NCI-H2196 treated with DMSO at 0.1 percent for 48 hours (cell line): ENCODE data around the gene CLC.
"Not testable (repeated sequence)": the region's sequence is repeated elsewhere in the genome, so short reads cannot be mapped to it uniquely, and the experiment has no call there.

Experiments used
- DNase-seq: peaks from one replicate; lab custom pipeline; 2025; ENCODE audit not compliant: unreplicated experiment; lab: John Stamatoyannopoulos, UW

Gene CLC

DNA sequence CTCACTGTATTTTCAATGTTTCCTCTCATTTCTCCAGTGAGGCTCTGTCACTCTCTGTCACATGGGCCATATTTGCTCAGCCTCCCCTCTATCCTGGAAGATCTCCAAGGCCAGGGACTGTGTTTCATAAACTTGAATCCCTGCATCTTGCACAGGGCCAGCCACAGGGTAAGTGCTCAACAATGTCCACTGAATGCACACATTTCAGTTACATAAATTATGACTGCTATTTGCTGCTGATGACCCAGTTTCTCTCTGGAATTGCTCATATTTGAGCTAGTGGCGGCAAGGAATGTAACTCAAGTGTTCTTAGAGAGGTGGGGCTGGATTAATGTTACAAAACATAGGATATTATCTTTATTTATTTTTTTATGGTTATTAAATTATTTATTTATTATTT, 6.1 kb downstream of the CLC start:
- DNase-seq: no peak

DNA sequence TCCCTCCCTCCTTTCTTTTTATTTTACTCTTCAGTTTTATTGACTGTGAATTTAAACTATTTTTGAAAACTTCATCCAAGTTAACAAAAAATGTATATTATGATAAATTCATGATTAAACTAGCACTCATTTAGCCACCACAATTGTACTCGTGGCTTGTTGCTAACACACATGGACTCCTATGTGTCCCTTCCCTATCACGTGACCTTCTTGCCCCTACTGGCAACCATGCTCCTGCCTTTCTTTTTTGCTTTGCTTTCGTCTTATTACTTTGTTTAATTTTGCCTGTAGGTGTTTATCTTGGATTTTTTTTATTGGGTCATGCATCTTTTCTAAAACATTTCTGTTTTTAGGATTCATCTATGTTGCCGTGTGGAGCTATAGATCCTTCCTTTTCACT, 8.2 kb downstream of the CLC start:
- no peak for DNase-seq

DNA sequence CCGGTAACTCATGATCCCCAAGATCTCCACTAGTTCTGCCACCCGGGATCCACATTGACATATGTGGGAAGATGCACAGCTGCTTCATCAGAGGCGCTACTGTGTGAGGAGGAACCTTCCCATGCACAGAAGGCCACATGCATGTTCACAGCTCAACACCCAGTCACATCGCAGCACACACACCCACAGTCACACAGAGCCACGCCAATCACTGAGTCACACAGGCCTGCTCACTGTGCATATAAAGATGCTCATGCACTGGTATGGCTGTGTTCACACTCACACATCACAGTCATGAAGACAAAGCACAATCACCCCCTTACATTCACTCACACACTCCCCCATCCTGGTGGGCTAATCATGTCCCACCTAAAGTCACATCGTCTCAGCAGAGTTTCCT, 9.8 kb downstream of the CLC start:
- DNase-seq: no peak

DNA sequence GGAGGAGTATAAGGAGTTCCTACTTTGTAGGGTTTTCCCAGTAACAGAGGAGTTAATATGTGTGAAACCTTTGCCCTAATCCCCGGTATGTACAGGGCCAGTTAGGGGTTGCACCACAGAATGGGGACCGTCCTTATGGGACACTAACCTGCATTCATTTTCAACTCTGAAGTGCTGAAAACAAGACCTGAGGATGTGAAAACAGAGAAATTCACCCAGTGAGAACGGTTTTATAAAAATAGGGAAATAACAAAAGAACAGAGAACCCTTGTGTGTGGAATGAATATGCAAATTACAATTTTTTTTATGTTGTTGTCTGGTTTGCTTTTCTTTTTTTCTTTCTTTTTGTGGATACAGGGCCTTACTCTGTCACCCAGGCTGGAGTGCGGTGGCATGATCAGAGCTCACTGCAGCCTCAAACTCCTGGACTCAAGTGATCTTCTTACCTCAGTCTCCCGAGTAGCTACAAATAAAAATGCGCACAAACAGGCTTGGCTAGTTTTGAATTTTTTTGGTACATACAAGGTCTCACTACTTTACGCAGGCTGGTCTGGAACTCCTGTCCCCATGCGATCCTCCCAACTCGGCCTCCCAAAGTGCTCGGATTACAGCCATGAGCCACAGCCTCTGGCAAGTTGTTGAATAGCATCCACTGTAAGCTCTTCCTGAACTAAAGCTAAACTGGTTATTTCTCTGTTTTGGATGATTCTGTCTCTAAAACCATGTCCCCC, 10.6 kb downstream of the CLC start:
- DNase-seq: no peak

DNA sequence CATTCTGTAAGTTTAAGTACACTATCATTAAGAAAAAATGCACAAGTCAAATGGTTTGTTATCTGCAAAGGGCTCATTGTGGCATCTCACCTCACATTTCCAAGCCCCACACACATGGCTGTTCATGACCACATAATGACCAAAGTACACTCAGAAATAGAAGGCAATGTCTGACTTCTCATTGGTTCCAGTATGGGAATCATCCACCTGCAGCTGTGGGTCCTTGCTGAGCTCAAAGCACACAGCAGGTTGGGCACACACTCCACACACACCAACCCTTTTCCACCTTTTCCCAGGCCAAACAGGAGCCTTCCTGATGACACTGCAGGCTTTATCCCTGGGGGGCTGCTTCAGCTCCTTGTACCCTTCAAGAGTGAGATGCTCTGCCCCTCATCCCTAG, 11.8 kb downstream of the CLC start:
- DNase-seq: no peak

DNA sequence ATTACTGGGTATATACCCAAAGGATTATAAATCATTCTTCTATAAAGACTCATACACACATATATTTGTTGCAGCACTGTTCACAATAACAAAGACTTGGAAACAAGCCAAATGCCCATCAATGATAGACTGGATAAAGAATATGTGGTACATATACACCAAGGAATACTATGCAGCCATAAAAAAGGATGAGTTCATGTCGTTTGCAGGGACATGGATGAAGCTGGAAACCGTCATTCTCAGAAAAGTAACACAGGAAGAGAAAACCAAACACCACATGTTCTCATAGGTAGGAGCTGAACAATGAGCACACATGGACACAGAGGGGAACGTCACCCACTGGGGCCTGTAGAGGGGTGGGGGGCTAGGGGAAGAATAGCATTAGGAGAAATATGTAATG, 17.7 kb downstream of the CLC start:
- DNase-seq: not testable (repeated sequence)

DNA sequence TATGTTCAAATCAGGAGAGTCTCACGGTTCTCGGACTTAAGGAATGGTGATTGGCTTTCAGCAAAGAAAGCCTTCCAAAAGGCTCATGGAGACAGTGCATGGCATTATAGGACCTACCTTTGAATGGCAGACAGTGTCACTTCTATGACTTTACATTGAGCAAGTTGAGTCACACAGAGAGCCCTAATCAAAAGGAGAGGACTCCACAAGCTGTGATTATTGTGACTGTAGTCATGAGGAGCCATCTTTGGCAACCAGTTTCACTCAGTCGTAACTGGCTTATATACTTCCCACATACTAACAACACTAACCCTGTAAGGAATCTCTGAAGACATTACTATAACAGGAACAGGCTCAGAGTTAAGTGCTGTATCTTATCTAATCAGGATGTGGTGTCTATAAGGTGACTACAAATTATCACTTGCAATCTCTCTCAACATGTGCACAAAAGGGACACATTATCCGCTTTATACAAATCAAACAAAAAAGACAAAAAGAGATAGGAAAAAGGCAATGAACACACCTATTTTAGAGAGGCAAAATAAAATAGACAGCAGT, 27.4 kb downstream of the CLC start:
- no peak for DNase-seq

DNA sequence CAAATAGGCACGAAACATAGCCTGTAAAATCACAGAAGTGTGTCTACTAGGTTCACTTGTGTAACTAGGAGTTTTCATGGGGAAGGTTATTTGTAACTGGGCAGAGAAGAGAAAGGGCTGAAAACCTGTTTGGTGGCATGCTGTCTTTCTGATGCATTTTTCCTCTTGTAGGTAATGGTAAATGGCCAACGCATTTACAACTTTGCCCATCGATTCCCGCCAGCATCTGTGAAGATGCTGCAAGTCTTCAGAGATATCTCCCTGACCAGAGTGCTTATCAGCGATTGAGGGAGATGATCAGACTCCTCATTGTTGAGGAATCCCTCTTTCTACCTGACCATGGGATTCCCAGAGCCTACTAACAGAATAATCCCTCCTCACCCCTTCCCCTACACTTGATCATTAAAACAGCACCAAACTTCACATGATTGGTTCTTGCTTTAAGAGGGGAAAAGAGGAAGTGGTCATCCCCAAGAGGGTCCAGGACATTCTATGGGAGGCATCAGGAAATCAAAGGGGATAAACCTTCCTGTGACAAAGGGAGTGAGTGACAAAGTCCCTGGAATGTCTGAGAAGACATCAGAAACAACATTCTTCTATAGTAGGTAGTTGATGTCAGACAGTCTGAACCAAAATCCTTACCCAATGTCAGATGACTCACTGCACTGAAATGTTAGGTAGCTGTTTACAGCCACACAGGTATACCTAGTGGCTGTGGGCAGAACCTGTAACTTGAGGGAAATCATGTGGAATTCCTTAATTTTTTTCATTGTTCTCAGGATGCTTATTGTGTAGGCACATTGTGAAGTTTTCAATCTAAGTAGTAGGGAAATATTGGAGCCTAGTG, 28.6 kb downstream of the CLC start:
- DNase-seq: no peak

DNA sequence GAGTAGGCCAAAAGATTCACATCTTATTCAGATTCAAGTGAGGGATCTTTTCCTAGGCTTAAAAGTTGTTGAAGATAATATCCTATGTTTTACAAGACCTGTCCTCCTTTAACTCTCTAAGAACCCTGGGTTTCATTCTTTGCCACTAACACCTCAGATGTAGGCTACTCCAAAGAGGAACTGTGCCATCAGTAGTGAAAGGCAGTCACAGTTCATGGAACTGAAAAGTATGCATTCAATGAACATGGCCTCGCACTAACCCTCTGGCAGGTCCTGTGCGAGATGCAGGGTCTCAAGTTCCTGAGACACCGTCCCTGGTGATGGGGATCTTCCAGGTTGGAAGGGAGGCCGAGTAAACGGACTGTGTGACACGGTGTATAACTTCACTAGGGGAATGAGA, 29.2 kb downstream of the CLC start:
- no peak for DNase-seq

DNA sequence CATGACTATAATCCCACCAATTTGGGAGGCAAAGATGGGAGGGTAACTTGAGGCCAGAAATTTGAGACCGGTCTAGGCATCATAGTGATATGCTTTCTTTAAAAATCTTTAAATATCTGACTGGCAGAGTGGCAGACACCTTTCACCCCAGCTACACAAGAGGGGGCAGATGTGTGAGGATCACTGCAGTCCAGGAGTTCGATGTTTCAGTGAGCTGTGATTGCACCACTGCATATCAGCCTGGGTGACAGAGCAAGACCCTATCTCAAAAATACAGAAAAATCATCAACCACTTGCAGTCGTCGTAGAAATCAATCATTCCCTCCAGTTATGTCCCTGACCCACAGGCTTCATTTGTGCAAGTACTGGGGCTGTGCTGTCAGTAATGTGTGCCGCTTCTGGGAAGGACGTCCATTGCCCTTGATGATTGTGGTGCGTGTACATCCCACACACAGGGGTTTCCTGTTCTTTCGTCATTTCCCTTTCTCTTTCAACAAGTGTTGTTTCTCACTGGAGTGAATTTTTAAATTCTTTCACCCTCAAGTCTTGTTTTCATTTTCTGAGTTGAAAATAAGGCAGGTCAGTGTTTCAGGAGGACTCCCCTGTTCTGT, 32.1 kb downstream of the CLC start:
- no peak for DNase-seq

DNA sequence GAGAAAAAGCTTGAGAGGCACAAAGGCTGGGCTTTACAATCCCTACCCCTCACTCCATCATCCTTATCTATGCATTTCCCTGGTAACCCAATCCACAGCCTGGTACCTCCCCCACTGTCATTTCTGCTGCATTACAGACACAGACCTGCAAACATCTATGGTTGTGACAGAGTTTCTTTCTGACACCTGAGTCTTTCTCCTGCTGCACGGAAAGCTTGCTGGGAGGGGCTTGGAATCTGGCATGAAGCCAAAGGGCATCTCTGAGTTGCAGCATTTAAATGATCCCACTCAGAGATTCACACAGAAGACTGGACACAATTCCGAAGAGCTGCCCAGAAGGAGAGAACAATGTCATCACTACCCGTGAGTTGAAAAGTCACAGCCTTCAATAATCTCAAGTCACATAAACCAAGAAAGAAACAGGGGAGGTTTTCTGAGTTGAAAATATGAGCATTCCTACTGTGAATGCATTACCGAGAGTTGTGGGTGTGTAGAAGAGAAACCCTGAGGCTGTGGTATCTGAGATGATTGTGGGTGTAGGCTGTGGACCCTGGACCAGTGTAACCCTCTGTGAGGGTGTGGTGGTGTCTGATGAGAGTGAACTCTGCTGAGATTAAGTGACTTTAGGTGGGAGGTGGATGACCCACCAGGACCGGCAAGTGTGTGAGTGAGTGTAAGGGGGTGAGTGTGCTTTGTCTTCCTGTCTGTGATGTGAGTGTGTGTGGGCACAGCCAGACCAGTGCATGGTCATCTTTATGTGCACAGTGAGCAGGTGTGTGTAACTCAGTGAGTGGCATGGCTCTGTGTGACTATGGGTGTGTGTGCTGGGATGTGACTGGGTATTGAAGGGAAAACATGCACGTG, 33.4 kb downstream of the CLC start, which contains the start of gene LGALS14:
TSS of gene LGALS14 (plus strand) at position 301 of the 864 bp plus-strand sequence. CDS start at position 349, 48 bp downstream.
- no peak for DNase-seq

DNA sequence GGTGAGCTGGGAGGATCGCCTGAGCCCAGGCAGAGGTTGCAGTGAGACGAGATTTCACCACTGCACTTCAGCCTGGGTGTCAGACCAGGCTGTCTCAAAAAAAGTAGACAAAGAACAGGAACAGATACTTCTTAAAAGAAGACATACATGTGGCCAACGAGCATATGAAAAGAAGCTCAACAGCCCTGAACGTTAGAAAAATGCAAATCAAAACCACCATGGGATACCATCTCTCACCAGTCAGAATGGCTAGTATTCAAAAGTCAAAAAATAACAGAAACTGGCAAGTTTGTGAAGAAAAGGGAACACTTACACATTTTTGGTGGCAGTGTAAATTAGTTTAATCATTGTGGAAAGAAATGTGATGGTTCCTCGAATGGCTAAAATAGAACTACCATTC, 36.5 kb downstream of the CLC start:
- no peak for DNase-seq

DNA sequence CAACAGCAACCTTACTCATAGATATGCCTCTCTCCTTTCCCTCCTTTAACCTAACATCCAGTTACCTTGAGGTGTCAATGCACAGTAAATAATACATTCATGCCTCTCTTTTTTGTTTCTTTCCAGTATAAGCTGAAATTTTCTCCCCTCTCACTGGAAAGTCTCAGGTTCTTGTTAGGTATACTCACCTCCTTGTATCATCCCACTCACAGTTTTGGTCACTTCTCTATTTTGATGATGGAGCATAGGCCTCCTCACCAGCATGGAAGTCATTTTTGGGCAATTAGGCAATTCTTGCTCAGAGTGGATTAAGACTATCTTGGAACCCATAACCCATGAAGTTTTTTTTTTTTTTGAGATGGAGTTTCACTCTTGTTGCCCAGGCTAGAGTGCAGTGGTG, 39.3 kb downstream of the CLC start:
- no peak for DNase-seq

DNA sequence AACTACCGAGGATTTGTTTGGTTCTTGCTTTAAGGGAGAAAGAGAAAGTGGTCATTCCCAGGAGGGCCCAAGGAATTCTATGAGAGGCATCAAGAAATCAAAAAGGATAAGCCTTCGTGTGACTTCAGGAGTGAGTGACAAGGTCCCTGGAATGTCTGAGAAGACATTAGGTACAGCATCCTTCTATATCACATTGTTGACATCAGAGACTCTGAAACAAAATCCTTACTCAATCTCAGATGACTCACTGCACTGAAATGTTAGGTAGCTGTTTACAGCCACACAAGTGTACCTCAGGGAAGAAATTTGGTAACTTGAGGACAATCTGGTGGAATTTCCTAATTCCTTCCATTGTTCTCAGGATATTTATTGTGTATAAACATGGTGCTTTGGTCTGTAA, 41.4 kb downstream of the CLC start:
- no peak for DNase-seq

DNA sequence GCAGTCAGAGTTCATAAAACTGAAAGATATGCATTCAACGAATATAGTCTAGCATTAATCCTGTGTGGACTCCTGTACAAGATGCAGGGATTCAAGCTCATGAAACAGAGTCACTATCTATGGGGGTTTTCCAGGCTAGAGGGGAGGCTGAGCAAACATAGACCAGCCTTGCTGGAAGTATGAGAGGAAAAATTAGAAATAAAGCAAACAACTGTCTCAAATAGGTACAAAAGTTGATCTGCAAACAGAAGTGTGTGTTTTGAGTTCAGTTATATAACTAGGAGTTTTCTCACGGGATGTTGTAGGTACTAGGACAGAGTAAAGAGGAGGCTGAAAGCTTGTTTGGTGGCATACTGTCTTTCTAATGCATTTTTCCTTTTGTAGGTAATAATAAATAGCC, 42.1 kb downstream of the CLC start:
- no peak for DNase-seq

DNA sequence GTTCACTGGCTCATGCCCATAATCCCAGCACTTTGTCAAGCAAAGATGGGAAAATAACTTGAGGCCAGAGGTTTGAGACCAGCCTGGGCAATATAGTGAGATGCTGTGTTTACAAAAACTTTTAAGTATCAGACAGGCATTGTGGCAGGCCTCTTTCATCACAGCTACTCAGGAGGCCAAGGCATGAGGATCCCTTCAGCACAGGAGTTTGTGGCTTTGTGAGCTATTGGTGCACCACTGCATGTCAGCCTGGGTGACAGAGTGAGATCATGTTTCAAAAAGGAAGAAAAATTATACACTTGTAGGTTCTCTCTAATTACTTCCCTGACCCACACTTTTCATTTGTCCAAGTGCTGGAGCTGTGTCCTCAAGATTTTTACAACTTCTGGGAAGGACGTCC, 45.0 kb downstream of the CLC start:
- DNase-seq: no peak

DNA sequence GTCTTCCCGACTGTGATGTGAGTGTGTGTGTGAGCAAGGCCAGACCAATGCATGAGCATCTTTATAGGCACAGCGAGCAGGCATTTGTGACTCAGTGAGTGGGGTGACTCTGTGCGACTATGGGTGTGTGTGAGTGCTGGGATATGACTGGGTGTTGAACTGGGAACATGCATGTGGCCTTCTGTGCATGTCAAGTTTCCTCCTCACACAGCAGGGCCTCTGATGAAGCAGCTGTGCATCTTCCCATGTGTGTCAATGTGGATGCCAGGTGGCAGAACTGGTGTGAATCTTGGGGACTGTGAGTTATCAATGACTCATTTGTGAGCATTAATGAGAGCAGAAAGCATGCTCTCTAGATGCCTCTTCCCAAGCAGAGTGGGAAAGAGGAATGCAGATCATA, 45.7 kb downstream of the CLC start:
- DNase-seq: no peak

DNA sequence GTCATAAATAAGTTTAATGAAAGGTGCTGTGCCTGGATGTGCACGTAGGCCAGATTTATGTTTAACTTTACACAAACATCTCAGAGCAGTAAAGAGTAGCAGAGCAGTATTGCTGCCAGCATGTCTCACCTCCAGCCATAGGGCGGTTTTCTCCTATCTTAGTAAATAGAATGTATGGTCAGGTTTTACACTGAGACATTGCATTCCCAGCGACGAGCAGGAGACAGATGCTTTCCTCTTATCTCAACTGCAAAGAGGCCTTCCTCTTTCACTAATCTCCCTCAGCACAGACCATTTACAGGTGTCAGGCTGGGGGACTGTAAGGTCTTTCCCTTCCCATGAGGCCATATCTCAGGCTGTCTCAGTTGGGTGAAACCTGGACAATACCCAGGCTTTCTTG, 49.2 kb downstream of the CLC start:
- not testable (repeated sequence) for DNase-seq

DNA sequence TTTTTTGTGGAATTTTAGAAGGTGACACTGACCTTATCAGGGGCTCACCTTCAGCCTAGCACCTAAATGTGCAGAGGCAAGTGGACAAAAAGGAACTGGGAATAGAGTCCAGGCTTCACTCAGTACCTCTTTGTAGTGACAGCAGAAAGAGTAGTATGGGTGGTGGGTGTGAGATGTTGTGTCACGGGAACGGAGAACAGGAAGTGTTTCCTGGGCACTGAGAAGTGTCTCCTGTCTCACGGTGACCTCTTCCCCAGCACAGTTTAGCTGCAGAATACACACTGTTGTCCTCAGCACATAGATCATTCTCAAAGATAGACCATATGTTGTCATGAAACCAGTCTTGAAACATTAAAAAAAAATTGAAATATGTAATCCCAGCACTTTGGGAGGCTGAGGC, 51.1 kb downstream of the CLC start:
- DNase-seq: no peak

DNA sequence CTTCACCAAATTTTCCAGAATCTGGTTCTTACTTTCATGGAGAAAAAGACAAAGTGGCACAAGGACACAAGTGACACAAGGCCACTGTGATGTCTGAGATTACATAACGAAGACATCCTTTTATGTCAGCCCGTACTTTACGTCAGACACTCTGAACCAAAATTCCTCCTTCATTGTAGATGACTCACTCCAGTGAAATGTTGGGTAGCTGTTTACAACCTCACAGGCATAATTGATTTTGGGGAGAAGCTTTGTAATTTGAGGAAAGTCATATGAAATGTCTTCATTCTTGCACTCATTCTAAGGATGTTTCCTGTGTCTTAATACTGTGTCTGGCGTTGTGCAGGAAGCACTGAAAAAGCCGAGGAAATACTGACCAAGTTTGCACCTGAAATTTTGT, 53.6 kb downstream of the CLC start:
- DNase-seq: no peak

DNA sequence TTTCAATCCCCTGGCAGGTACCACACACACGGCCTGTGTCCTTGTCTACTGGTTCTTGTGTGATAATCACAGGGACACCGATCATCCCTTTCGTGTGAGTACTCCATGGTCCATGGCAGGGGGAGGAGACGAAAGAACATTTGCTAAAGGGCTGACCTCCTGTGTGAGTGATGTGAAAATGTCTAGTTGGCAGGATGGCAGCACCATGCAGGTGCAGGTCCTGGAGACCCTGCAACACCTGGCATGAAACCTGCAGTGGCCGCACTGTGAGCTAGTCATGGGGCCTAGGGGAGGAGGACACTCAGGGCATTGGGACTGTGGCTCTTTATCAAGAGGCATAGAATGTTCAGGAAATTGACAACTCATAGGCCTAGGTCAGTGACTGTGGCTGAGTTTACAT, 56.4 kb downstream of the CLC start:
- DNase-seq: no peak
